ENCODE data around the gene PUSL1. TPM values are rescaled to one million over a fixed set of nuclear protein-coding genes. Genes with fewer than 3 reads are reported as not detected.
A peak's percentile ranks its signal among the peaks of the same experiment; 100 is the strongest.

Gene PUSL1
- total and polyA plus RNA-seq, 2 of the 13 experiments (the other 11 are each of a cell fraction or from before 2014, with no cell fraction given), result 8.3 to 22.2 TPM

- TF ChIP-seq ZNF564 (CRISPR knock-in tag; IDR thresholded peaks at IDR 0.05) (no peak), TAF1 (CRISPR knock-in tag; IDR thresholded peaks at IDR 0.05) (0 out of 2 replicates have a peak, but pooled peaks have one; percentile 14), MNT (IDR thresholded peaks at IDR 0.05) (no peak), ZNF713 (CRISPR knock-in tag; IDR thresholded peaks at IDR 0.05) (no peak), ZNF24 (IDR thresholded peaks at IDR 0.05) (no peak), ZBTB26 (CRISPR knock-in tag; IDR thresholded peaks at IDR 0.05; ENCODE audit: borderline replicate concordance) (no peak), CAMTA2 (CRISPR knock-in tag; IDR thresholded peaks at IDR 0.05; ENCODE audit: borderline replicate concordance) (no peak), ZNF503 (CRISPR knock-in tag; IDR thresholded peaks at IDR 0.05) (no peak), KLF13 (CRISPR knock-in tag; IDR thresholded peaks at IDR 0.05) (no peak), BCL3 (CRISPR knock-in tag; IDR thresholded peaks at IDR 0.05) (0 out of 2 replicates have a peak, but pooled peaks have one; percentile 29), ZNF780A (CRISPR knock-in tag; IDR thresholded peaks at IDR 0.05) (no peak), HOXD1 (CRISPR knock-in tag; IDR thresholded peaks at IDR 0.05) (no peak), CREB1 (IDR thresholded peaks at IDR 0.05) (peak; percentile 67; the same call in 1 of the 2 replicates), CREB1 (CRISPR knock-in tag; IDR thresholded peaks at IDR 0.05) (no peak), ZNF563 (CRISPR knock-in tag; IDR thresholded peaks at IDR 0.05) (0 out of 2 replicates have a peak, but pooled peaks have one; percentile 35), CHD4 (IDR thresholded peaks at IDR 0.05; ENCODE audit: borderline replicate concordance, low read length) (no peak), ZGPAT (CRISPR knock-in tag; IDR thresholded peaks at IDR 0.05) (no peak), GLMP (CRISPR knock-in tag; IDR thresholded peaks at IDR 0.05; ENCODE audit: borderline replicate concordance) (no peak), RORA (CRISPR knock-in tag; IDR thresholded peaks at IDR 0.05) (no peak), RAD21 (CRISPR knock-in tag; IDR thresholded peaks at IDR 0.05) (peak; percentile 58), ZNF430 (CRISPR knock-in tag; IDR thresholded peaks at IDR 0.05) (no peak)
These were observed 41.0 kb downstream of the PUSL1 start, which contains the start of gene DVL1 (continued) for GRCh38 chr1:1349256-1350012.

Data from HepG2 (cell line).